NCI-H1930 (cell line): ENCODE data around the gene CMPK2.

Source experiments
- DNase-seq, 2 experiments: peaks; one replicate each; lab custom pipeline; 2025; lab: John Stamatoyannopoulos, UW

Gene CMPK2

DNA sequence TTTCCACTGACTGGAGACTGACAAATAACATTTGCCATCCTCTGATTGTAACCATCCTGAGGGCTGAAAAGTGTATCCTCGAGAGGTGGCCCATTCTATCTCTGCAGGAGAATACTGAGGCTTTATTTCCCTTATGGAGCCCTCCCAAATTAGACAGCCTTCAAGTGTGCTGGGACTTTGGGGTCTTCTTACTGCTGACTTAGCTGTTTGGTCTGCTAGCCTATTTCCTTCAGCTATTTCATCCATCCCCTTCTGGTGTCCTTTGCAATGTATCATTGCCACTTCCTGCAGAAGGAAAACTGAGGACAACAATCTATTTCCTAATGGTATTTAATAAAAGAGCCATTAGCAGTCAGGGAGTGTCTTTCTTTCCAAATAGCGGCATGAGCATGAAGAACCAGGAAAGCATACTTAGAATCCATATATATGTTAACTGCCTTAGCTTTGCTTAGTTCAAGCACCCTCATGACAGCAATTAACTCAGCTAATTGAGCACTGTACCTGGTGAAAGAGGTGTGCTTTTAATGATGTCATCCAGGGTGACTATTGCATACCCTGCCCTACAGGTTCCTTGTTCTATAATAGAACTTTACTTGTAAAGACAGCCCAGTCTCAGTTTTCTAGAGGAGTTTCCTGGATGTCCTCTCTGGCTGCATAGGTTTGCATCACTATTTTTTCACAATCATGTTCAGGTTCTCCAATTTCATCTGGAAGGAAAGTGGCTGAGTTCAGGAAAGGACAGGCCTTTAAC, 24.0 kb downstream of the CMPK2 start:
- no peak for DNase-seq

DNA sequence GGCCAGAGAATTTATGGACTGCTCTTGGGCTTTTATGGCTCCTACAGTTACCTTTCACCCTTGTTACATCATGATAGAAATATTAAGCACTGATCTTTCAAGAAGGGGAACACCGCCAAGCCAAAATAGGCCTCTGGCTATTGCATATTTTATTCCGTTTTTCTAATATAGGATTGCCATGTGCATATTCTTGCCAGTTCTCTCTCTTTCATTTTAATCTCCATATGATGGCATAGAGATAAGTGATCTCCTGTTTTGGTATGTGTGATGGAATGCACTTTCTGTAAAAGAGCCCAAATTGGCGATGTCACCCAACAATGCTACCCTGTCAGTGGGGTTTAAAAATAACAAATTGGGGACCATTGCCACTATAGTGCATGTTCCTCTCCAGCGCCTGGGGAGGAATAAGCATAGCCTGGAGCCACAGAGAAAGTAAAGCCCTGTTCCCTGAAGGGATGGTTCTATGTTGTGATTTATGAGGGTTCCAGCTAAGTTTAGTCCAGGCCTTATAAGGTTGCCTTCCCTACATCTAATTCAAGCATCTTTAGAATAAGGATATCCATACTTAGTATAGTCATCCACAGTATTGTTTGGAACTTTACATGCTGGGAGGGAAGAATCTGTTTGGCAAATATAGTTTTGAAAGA, 26.9 kb downstream of the CMPK2 start:
- no peak for DNase-seq

DNA sequence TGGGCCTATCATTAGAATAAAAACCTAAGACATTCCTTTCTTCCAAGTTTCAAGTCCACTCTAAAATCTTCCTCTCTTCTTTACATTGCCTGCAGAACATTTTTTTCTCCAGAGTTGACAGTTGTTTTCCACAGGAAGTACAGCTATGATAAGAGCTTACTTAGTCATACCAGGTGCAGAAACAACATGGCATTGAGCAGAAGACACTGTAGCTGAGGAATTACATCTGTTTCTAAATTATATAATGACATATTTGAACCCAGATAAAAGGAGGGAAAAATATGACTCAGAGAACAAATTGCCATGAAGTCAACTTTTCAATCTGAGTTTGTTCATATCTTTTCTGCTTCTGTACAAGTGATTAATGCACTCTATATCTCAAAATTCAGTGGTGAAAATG, 30.2 kb downstream of the CMPK2 start:
- no peak for DNase-seq

DNA sequence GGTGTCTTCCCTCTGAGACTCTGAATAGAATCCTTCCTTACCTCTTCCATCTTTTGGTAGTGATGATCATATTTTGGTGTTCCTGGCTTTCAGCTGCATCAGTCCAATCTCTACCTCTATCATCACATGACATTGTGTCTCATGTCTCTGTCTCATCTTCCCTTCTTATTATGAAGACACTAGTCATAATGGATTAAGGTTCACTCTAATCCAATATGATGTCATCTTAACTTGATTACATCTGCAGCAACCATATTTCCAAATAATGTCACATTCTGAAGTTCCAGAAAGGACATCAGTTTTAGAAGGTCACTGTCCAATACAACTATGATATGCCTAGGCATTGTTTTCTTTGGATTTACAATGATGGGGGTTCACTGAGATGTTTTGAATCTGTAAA, 31.5 kb downstream of the CMPK2 start:
- DNase-seq = no peak

DNA sequence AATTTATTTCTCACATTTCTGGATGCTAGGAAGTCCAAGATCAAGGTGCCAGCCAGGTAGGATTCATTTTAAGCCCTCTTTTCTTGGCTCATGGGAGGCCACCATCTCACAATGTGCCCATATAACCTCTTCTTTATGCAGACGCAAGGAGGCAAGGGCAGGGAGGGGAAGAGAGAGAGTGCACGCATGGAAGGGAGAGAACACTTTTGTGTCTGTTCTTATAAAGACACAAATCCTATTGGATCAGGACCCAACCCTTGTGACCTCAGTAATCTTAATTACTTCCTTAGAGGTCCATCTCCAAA, 32.5 kb downstream of the CMPK2 start:
- DNase-seq = no peak

DNA sequence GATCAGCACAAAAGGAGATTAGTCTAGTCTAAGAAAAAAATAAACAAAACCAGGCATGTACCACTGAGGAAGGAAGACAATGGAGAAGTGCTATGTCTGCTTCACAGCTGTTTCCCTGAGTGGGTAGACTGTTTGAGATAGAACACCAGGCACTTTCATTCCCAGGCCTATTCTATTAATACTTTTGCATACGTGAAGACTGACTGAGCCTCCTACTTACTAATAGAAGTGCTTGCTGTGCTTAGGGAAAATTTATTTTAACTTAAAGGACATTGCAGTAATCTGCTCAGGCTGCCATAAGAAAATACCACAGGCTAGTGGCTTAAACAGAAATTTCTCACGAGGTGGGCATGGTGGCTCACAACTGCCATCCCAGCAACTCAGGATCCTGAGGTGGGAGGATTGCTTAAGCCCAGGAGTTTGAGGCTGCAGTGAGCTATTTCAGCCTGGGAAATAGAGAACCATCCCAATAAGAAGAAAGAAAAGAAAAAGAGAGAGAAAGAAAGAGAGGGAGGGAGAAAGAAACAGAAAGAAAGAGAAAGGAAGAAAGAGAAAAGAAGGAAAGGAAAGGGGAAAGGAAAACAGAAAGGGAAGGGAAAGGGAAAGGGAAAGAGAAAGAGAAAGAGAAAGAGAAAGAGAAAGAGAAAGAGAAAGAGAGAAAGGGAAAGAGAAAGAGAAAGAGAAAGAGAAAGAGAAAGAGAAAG, 33.0 kb downstream of the CMPK2 start:
- no peak for DNase-seq

DNA sequence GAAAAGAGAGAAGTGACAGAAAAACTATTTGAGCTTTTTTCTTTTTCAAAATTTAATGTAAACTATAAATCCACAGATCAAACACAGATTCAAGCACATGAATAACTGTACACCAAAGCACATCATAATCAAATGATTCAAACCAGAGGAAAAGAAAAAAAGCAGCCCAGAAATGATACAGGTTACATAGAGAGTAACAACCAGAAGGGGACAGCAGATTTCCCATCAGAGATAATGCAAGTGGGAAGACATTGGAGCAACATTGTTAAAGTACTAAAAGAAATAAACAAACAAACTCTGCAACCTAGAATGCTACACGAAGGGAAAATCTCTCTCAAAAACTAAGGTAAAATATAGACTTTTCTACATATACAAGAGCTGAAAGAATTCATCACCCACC, 34.5 kb downstream of the CMPK2 start:
- DNase-seq = no peak

DNA sequence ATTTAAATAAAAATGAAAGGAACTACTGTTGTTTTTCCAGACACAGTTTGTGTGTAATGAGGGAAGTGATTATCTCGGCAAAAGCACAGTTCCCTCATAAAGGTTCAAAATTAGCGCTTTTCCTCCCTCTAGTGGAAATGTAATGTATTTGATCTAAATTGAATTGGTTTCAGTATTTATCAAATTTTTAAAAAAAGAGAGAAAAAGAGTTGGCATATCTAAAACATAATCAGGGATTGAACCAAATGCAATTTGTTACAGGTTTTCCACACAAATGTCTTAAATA, 37.5 kb downstream of the CMPK2 start:
- DNase-seq = no peak

DNA sequence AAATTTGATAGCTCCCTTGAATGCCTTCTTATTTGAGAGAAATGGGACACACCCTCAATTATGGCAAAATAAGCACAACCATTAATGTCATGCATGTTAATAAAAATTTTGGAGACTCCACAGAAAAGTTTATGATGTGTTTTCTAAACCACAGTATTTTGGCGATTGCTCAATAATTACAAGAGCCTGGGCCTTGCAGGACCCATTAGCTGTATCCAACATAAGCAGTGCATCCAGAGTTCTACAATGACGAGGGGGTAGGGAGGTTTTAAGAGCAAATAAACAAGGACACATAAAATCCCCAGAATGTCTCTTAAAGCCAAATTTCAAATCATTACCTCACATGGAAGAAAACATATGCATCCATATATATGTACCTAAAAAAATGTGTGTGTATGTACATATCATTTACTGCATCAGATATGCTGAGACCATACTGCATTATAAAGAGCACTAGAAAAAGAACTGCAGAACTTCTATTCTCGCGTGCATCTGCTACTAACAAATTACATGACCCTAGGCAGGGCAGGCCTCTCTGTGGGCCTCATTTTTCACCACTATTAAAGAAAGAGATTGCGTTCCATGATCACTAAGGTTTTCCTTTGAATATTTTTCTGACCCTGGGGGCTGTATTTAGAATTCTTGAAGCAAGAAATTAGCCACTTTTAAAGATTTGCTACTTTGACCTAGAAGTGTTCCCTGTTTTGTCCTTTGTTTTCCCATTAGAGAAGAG, 38.0 kb downstream of the CMPK2 start:
- no peak for DNase-seq

DNA sequence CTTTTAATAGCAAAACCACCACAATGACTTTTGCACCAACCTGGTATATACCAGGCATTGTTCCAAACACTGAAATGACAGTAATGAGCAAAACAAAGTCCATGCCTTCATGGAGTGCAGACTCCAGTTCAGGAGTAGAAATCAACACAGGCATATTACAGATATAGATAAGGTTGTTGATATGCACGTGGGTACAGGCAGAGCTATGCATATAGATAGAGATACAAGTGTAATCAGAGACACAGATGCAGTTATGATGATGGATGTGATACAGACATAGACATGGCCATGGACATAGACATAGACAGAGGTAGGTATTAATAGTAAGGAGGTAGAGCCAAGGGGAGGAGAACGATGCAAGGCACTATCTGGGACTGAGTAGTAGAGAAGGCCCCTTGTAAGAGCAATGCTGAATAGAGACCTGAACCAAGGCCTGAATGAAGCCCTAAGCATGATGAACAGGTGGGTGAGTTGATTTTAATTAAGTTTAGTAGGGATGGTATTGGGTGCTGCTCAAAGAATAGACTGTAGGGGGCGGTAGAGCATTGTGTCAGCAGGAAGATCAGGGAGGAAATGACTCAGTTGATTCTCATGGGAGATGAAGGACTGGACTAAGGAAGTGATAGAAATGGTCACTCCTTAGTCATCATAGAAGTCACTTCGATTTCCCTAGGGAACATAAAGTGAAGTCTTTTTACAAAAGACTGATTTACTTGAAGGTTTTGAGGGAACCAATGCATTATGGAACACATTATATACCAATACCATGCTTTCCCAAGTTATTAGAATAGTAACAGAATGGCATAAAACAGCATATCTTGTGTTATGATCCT, 39.4 kb downstream of the CMPK2 start:
- DNase-seq = peak; percentile 11 to 13

DNA sequence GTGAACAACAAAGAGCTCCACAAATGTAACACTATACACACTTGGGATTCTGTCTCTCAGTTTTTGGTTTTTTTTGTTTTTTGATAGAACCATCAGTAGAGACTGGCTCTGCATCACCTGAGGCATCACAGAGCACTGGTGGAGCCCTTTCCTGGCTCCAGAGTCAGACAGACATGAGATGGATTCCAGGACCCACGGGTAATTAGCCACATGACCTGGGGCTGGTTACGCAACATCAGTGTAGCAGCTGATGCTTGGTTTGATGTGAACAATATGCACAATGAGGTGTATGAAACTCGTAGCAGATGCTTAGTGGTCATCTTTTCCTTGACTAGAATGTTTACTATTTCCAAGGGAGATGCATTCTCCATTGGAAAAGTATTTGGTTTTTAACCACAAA, 40.7 kb downstream of the CMPK2 start:
- DNase-seq = no peak

DNA sequence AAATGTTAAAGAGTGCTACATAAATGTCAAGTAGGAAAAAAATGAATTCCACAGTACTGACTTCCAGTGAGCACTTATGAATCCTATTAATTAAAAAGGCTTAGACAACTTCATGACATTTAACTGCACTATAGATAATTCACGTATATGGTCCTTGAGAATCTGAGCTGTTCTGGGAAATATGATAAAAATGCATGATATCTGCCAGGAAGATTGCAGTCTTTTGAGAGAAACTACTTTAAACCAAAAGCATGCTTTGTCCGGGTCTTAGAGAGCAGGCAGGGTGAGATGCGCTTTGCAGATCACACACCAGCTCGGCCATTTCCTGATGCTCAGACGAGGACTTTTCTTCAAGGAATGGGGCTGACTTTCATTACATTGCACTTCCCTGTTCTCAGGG, 42.6 kb downstream of the CMPK2 start:
- DNase-seq = no peak

DNA sequence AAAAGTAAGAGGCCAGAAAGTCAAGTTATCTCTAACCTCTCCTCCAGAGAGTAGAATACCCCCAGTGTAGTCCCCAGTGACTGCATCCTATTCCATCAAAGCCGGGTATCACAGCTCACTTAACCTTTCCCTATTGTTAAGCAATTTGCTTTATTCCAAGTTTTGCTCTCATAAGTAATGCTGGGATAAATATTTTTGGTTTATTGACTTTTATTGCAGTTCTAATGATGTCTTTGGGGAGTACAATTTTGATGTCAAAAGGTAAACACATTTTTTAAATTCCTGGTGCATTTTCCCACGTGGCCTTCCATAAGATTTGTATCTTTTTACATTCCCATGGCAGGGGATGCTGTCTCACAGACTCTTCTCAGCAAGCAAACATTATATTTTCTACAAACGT, 43.3 kb downstream of the CMPK2 start:
- no peak for DNase-seq

DNA sequence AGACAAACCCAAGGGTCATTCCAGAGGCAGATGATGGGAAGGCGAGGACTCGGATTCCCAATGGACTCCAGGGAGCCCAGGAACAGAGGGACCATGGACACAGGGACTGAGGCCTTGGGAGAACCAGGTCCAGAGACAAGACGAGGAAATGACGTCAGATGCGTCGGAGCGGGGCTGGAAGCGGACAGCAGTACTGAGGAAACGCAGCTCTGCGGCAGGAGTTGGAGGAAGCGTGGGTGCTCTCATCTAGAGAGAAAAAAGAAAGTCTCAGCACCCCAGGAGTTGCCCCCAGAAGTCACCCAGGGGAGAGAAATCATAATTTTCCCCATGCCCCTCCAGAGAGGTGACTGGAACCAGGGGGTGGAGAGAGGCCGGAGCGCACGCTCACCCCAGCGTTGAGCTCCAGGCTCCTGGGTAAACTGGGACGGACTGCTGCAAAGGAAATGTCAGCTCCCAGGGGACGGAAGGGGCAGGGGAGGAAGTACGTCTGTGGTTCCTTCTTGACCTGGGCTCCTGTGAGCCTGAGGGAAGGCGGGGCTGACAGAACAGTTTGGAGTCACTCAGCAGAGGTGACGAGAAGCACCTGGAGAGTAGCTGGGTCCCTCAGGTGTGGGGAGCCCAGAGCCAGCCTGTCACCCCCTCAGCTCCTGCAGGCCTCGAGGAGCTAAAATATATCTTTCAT, 44.7 kb downstream of the CMPK2 start:
- DNase-seq = no peak

DNA sequence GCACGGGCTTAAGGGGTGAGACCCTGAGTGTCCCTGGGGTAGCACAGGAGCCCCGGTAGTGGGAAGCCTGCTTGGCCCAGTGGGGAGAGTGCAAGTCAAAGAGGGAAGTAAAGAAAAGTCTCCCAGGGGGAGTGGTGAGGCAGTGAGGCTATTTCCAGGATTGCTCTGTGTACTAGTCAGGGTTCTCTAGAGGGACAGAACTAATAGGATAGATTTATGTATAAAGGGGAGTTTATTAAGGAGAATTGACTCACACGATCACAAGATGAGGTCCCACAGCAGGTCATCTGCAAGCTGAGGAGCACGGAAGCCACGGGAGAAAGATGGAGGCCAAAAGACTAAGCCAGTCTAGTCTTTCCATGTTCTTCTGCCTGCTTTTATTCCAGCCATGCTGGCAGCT, 45.5 kb downstream of the CMPK2 start:
- no peak for DNase-seq

DNA sequence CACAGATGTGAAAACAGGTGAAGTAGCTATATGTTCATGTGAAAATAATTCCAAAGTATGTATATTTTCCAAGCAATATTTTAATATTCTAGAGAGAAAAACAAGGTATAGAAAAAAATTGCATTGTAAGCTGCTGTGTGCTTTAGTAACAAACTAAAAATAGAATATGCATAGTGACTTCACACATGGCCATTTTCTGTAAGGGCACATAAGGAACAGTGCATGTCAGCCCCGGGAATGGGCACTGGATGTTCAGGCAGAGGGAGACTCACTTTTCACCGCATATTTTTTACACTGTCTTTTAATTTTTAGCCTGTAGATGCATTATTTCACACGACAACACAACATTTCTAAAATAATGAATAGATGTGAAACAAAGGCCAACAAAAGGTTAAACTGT, 46.0 kb downstream of the CMPK2 start:
- no peak for DNase-seq

DNA sequence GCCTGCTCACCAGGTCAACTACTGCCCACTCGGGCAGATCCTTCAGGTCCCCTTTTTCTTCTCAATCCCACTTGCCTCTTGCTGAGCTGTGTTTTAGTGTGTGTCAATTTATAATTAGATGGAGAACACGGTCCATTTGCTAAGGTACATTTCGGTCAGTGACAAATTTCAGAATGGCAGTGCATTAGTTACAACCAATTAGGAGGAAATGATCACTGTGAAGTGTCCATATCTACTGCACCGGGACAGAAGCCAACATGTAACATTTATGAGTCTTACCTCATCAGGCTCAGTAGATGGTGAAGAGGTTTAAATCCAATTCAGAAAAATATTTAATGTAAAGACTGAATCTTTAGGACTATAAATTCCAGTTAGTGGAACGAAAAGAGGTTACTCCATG, 47.7 kb downstream of the CMPK2 start:
- no peak for DNase-seq

DNA sequence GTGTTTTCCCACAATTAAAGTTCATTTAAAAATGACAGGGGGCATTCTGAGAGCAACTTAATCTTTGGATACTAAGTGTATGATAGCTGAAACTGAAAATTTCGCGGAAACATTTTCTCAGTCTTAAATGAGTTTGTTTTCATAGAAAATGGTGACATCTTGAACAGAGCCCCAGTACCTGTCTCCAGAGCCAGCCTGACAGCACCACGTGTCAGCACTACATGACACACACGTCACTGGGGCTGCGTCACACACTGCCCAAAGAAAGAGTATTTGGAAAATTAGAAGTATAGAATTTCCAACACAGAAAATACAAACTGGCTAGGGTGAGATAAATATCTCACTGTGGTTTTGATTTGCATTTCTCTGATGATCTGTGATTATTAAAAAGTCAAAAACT, 50.8 kb downstream of the CMPK2 start:
- no peak for DNase-seq

DNA sequence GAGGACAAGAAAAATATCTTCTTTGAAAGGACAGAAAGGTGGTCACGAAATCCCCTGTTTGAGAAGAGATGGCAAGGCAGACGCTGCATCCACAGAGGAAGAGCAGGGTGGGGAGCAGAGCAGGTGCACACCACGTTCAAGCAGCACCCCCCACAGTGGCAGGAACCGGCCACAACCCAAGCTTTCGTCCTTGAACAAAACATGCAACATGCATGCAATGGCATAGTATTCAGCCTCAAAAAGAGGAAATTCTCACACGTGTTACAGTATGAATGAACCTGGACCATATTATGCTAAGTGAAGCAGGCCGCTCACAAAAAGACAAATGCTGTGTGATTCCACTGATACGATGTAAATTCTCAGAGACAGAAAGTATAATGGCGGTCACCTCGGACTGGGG, 51.4 kb downstream of the CMPK2 start:
- DNase-seq = no peak

DNA sequence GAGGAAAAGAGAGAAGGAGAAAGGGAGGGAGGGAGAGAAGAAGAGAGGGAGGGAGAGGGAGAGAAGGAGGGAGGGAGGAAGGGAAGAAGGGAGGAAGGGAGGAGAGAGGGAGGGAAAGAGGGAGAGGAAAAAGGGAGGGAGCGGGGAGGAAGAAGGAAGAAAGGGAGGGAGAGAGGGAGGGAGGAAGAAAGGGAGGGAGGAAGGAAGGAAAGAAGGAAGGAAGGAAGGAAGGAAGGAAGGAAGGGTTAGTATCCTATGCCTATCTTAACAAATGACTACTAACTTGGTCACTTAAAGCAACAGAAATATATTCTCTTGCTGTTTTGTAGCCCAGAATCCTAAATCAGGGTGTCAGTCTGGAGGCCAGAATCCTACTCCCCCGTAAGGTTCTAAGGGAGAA, 52.1 kb downstream of the CMPK2 start:
- no peak for DNase-seq

DNA sequence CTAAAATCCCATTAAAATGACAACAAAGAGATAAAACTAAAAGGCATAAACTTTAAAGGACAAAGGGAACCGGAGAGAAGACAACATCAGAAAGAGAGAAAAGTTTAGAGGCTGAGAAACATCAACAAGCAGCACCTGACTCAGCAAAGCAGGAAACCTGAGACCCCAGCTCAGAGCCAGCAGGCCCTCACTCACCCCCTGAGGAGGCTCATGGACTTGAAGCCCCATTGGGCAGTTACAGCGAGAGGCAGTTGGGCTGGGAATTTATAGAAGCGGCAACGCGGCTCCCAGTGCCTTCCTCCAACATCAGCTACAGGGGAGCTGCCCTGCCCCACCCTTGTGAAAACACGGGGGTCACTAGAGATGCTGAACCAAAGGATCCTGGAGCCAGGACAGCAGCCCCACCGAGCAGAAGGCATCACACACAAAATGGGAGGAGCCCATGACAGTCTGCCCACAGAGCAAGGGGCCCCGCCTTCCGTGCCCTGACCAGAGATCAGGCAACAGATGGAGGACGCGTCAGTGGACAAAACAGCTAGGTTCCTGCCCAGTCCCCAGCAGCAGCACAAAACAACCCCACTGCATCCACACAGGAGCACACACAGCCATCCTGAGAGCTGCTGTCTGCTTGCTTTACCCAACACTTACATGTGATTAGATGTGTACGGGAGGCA, 52.7 kb downstream of the CMPK2 start:
- no peak for DNase-seq
